MM.1S (cell line): ENCODE measurements around the gene TADA2B.

Experiments
- DNase-seq: peaks from one replicate; pipeline ENCODE4 v3.0.0-alpha.2; 2015
- H2AFZ ChIP-seq: fragments of 300-600 bp; sonication (generic); 2 replicates; pipeline ENCODE4 v1.6.0; 2016; ENCODE audit warnings: antibody characterized with exemption, low read length
- H3F3A ChIP-seq: fragments of 300-600 bp; sonication (generic); 2 replicates; pipeline ENCODE4 v1.6.1; 2016; ENCODE audit warnings: mild to moderate bottlenecking, antibody characterized with exemption, low read length, moderate library complexity, mixed read lengths; ENCODE audit not compliant: insufficient read depth
- H3K27ac ChIP-seq: fragments of 300-600 bp; sonication (generic); 2 replicates; pipeline ENCODE4 v1.5.1; 2016; ENCODE audit warnings: mild to moderate bottlenecking, low read length
- H3K27me3 ChIP-seq: fragments of 300-600 bp; sonication (generic); replicated peaks from 2 replicates; pipeline ENCODE4 v1.6.0; 2016; ENCODE audit warnings: low read length; ENCODE audit not compliant: insufficient read depth
- H3K36me3 ChIP-seq: fragments of 300-600 bp; sonication (generic); replicated peaks from 2 replicates; pipeline ENCODE4 v1.6.1; 2016; ENCODE audit warnings: mild to moderate bottlenecking, low read length, mixed read lengths; ENCODE audit not compliant: insufficient read depth
- H3K4me1 ChIP-seq: fragments of 300-600 bp; sonication (generic); 2 replicates; pipeline ENCODE4 v1.6.1; 2016; ENCODE audit warnings: low read length, mixed read lengths
- H3K4me2 ChIP-seq: fragments of 300-600 bp; sonication (generic); 2 replicates; pipeline ENCODE4 v1.6.0; 2016; ENCODE audit warnings: low read depth, low read length
- H3K4me3 ChIP-seq: fragments of 300-600 bp; sonication (generic); 2 replicates; pipeline ENCODE4 v1.5.1; 2016; ENCODE audit warnings: low read length, mixed read lengths
- H3K79me2 ChIP-seq: fragments of 300-600 bp; sonication (generic); 2 replicates; pipeline ENCODE4 v1.6.1; 2016; ENCODE audit warnings: mixed run types, low read length, mixed read lengths
- H3K9ac ChIP-seq: fragments of 300-600 bp; sonication (generic); 2 replicates; pipeline ENCODE4 v1.6.1; 2016; ENCODE audit warnings: low read length, mixed read lengths
- H3K9me2 ChIP-seq: fragments of 300-600 bp; sonication (generic); replicated peaks from 2 replicates; pipeline ENCODE4 v1.6.1; 2016; ENCODE audit warnings: mild to moderate bottlenecking, low read length, mixed read lengths; ENCODE audit not compliant: insufficient read depth
- H3K9me3 ChIP-seq: fragments of 300-600 bp; sonication (generic); replicated peaks from 2 replicates; pipeline ENCODE4 v1.6.1; 2016; ENCODE audit warnings: mild to moderate bottlenecking, low read length, mixed read lengths; ENCODE audit not compliant: insufficient read depth
- H4K20me1 ChIP-seq: fragments of 300-600 bp; sonication (generic); 2 replicates; pipeline ENCODE4 v1.6.1; 2016; ENCODE audit warnings: mild to moderate bottlenecking, low read length, moderate library complexity, mixed read lengths; ENCODE audit not compliant: insufficient read depth
- EZH2 ChIP-seq: fragments of 300-600 bp; sonication (generic); optimal IDR thresholded peaks from 2 replicates; pipeline ENCODE3; 2017; ENCODE audit warnings: low read depth, mild to moderate bottlenecking, antibody characterized with exemption, low read length, mixed read lengths
- EZH2phosphoT487 ChIP-seq: fragments of 300-600 bp; sonication (generic); IDR thresholded peaks from 2 replicates; pipeline ENCODE4 v1.6.1; 2018; ENCODE audit warnings: antibody characterized with exemption, low read length
- TF ChIP-seq, protein P1 (sequence below): fragments of 300-600 bp; sonication (generic); IDR thresholded peaks from 2 replicates; pipeline ENCODE4 v1.5.1; 2016; ENCODE audit warnings: antibody characterized with exemption, low read length, mixed read lengths

The TADA2B gene

DNA sequence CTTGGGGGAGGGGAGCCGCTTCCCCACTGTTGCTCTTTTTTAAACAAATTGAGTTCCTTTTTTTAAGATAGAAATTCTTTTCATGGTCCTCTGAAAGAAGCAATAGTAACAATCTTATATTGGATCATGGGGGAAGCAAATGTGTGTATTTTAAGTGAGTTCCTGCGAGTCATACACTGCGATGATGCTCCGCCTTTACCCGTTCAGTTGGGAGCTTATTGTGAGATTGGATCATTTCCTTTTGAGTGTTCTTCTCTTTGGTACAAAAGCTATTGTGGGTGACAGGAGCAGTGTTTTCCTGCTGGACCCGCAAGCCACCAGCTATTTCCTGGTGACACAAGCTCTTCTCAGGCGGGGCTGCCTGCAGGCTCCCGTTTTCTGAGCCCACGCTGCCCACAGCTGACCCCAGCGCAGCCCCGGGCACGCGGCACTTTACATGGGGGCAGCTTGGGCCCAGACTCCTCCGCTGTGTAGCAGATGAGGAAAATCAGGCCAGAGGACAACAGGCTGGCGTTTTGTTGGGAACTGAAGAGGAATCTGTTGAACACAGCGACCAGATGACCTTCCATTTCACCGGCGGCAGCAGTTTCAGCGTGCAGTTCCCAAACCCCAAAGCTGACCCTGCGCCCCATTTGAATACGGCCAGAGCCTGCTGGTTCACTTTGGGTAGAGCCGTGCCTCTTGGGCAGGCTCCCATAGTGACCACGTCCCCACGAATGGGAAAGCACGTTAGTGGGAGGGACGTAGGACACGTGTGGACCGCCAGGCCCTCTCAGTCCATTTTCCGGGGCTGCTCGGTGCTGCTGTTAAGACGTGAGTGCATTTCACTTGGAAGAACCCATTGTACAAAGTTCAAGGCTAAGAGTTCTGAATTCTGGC is 12.2 kb downstream of the TADA2B start:
- Histone ChIP-seq H2AFZ (no peak overlapping the region), H3K4me2 (no peak overlapping the region)

DNA sequence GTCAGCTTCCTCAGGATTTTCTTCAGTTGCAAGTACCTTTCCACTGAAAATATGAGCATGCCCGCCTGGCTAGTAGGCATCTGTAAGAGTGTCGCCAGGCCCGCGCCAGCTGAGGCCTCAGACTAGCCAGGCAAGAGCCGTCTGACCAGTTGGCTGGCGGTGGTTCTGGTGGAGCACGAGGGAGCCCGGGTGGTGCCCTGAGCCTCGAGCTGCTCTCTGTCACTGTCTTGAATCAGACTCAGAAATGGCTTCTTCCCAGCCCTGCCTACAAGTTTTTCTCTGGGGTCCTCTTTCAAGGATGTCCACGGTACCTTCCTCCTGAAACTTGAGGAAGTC is 12.8 kb downstream of the TADA2B start:
- Histone ChIP-seq H3K27ac (no peak overlapping the region), H3K9ac (no peak overlapping the region), H3K27me3 (no peaks in the 10 kb centered on the region), H3K36me3 (peaks cover 15% of the 10 kb centered on the region), H3K9me2 (no peaks in the 10 kb centered on the region), H3F3A (peaks cover 22% of the 10 kb centered on the region), H4K20me1 (peaks cover 12% of the 10 kb centered on the region; the same call in 1 of the 2 replicates), H3K4me3 (no peak overlapping the region), H3K4me1 (peaks cover 18% of the 10 kb centered on the region), H2AFZ (no peak overlapping the region), H3K79me2 (peaks cover 24% of the 10 kb centered on the region), H3K9me3 (no peaks in the 10 kb centered on the region), H3K4me2 (no peak overlapping the region)
- TF ChIP-seq EZH2phosphoT487, result no peak
- TF ChIP-seq EZH2, result no peak
- TF ChIP-seq, protein P1, sequence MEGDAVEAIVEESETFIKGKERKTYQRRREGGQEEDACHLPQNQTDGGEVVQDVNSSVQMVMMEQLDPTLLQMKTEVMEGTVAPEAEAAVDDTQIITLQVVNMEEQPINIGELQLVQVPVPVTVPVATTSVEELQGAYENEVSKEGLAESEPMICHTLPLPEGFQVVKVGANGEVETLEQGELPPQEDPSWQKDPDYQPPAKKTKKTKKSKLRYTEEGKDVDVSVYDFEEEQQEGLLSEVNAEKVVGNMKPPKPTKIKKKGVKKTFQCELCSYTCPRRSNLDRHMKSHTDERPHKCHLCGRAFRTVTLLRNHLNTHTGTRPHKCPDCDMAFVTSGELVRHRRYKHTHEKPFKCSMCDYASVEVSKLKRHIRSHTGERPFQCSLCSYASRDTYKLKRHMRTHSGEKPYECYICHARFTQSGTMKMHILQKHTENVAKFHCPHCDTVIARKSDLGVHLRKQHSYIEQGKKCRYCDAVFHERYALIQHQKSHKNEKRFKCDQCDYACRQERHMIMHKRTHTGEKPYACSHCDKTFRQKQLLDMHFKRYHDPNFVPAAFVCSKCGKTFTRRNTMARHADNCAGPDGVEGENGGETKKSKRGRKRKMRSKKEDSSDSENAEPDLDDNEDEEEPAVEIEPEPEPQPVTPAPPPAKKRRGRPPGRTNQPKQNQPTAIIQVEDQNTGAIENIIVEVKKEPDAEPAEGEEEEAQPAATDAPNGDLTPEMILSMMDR, result no peak
- no peak for DNase-seq

More for the DNA sequence above, 12.2 kb downstream of the TADA2B start:
- Histone ChIP-seq H3K27me3 (no peaks in the 10 kb centered on the region), H3K4me3 (no peak overlapping the region), H3K9me2 (no peaks in the 10 kb centered on the region), H4K20me1 (peaks cover 10% of the 10 kb centered on the region; the same call in 1 of the 2 replicates), H3K9me3 (no peaks in the 10 kb centered on the region), H3K36me3 (peaks cover 11% of the 10 kb centered on the region), H3K9ac (no peak overlapping the region), H3K27ac (no peak overlapping the region), H3K79me2 (peaks cover 28% of the 10 kb centered on the region), H3F3A (peaks cover 21% of the 10 kb centered on the region), H3K4me1 (peaks cover 18% of the 10 kb centered on the region)
- no peak for DNase-seq
- no peak for TF ChIP-seq EZH2
- TF ChIP-seq, protein P1, result no peak
- no peak for TF ChIP-seq EZH2phosphoT487

DNA sequence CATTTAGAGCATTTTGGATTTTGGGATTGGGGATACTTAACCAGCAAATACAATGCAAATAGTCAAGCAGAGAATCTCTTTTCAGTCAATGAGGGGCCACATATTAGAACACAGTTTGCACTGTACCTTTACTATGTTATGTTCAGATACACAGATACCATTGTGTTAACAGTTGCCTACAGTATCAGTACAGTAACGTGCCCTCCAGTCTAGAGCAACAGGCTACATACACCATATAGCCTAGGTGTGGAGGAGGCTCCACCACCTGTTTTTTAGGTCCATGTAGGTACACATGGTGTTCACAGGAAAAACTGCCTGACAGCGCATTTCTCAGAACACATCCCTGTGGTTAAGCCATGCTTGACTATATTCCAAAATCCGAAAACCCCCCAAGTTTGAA is 15.6 kb downstream of the TADA2B start:
- Histone ChIP-seq H4K20me1 (peaks cover 12% of the 10 kb centered on the region; the same call in 1 of the 2 replicates), H3K9me2 (no peaks in the 10 kb centered on the region), H3K4me1 (peaks cover 18% of the 10 kb centered on the region), H3F3A (peaks cover 22% of the 10 kb centered on the region), H3K4me2 (peak overlapping the region; percentile 5; the same call in 1 of the 2 replicates), H3K9ac (no peak overlapping the region), H3K4me3 (no peak overlapping the region), H3K27ac (peak overlapping the region; percentile 35; the same call in 1 of the 2 replicates), H3K9me3 (no peaks in the 10 kb centered on the region), H3K36me3 (peaks cover 25% of the 10 kb centered on the region), H3K27me3 (no peaks in the 10 kb centered on the region), H3K79me2 (peaks cover 32% of the 10 kb centered on the region), H2AFZ (no peak overlapping the region)
- no peak for TF ChIP-seq EZH2
- DNase-seq, result no peak

- TF ChIP-seq EZH2phosphoT487 (no peak), EZH2 (no peak)
- TF ChIP-seq, protein P1, result no peak
- Histone ChIP-seq H3F3A (peaks cover 22% of the 10 kb centered on the region), H3K27ac (no peak overlapping the region), H3K9me2 (no peaks in the 10 kb centered on the region), H2AFZ (no peak overlapping the region), H3K4me1 (peaks cover 18% of the 10 kb centered on the region), H3K36me3 (peaks cover 28% of the 10 kb centered on the region), H3K9me3 (no peaks in the 10 kb centered on the region), H4K20me1 (peaks cover 15% of the 10 kb centered on the region; the same call in 1 of the 2 replicates), H3K9ac (no peak overlapping the region), H3K79me2 (peaks cover 35% of the 10 kb centered on the region), H3K27me3 (no peaks in the 10 kb centered on the region), H3K4me2 (no peak overlapping the region), H3K4me3 (no peak overlapping the region)
- no peak for DNase-seq
Observed at GRCh38 chr4:7059662-7060061, 16.5 kb downstream of the TADA2B start.
